GM21381 (cell line): ENCODE results near the gene COL21A1.

ENCODE experiments used
- ATAC-seq: cut with Tn5 transposase; IDR thresholded peaks from one replicate; pipeline ENCODE4 v1.9.1; 2021; ENCODE audit warnings: mild to moderate bottlenecking, moderate library complexity; ENCODE audit not compliant: unreplicated experiment

COL21A1 gene

DNA sequence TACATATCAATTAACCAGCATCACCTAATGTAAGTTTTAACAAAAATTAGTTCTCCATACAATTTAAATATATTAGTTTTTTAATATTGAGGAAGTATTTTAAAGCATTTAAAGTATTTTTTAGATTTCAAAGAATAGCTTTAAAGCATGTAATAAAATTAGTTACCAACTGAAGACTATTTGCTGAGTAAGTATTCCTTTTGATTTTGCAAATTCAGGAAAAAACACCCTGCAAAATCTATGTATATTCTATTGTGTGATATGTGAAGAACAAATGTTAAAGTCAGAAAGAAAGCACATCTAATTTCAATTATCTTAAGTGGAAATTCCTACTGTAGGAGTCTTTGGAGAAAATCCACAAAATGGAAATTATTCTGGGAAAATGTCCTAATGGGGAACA is 107.3 kb downstream of the COL21A1 start:
- ATAC-seq: no peak

DNA sequence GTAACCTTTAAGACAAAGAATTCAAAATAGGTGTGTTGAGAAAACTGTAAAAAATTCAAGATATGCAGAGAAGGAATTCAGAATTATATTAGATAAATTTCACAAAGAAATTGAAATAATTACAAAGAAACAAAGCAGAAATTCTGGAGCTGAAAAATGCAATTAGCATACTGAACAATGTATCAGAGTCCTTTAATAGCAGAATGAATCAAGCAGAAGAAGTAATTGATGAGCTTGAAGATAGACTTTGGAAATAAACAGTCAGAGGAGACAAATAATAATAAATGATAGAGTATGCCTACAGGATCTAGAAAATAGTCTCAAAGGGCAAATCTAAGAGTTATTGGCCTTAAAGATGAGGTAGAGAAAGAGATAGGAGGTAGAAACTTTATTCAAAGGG is 131.7 kb downstream of the COL21A1 start:
- no peak for ATAC-seq

DNA sequence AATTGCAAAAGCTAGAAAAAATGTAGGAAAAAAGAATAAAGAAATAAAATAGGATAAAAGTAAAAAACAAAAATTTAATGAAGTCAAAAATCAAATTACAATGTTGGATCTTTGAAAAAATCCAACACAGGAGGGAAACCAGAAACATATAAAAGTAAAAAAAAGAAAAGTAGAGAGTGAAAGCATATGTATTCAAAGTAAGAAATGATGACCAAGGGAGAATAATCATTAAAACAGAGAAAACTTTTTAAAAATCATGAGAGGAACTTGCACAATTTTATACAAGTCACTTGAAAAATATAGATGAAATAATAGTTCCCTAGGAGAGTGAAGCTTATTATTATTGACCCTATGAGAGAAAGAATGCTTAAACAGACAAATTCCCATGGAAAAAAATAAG is 138.2 kb downstream of the COL21A1 start:
- no peak for ATAC-seq

DNA sequence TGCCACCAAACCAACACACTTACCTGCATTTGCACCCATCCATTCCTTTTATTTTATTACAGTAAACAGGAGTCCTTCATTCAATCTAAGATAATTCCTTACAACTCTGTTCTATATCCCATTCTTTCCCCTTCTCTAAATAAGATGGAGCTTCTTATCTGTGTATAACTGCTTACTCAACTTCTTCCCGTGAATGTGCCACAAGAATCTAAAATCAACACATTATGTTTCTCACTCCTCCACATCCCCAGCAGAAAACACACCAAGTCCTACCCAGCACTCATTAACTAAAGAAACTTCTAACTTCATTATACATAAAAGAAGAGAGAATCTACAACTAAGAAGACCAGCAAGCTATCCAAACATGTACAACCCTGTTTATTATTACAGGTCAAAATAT is 141.1 kb downstream of the COL21A1 start:
- no peak for ATAC-seq

DNA sequence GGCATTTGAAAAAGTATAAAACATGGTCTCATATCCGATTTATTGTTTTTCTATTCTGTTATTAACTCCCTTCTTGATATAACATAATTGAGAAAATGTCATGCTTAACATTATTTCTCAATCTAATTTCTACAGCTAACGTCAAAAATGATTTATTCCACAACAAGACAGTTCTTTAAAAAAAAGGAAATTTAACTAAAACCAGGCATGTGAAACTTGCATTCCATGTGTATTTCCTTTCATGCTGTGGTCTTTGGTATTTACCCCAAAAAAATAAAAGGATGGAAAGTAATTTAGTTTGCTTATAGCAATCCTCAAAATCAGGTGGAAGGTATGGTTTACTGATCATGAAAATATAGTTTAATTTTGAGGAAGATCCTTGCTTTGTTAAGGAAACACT is 142.8 kb downstream of the COL21A1 start:
- no peak for ATAC-seq

DNA sequence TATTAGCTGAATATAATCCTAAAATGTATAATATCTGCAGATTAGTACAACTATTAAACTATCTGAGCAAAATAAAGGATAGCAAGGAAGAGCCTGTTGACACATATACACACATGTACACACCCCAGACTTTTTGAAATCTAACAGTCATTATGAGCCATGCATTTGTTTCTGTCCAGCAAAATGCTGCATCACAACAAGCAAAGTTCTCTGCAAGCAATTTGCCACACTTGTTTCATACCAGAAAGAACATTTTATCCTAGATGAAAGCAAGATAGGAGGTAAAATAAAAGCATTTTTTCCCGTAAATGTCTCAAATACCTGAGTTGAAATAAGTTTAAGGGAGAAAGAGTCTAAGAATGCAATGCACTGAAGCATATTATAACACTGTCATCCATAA is 145.2 kb downstream of the COL21A1 start:
- ATAC-seq: no peak

DNA sequence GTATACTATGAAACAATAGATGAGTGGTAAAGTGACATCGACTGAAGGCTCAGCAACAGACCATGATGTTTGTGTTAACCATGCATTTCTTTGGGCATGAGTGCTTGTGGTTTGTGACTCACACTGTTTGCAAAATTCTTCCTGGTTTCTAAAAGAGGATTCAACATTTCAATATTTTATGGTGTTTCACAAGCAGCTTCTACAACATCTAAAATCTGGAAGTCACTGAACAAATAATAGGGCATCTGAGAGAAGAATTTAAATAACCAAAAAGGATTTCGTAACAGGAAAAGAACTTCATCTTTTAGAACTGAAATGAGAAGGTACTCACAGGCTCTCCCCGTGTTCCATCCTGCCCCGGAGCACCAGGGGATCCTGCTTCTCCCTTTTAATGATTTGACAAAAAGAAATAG is 146.2 kb downstream of the COL21A1 start:
- no peak for ATAC-seq

DNA sequence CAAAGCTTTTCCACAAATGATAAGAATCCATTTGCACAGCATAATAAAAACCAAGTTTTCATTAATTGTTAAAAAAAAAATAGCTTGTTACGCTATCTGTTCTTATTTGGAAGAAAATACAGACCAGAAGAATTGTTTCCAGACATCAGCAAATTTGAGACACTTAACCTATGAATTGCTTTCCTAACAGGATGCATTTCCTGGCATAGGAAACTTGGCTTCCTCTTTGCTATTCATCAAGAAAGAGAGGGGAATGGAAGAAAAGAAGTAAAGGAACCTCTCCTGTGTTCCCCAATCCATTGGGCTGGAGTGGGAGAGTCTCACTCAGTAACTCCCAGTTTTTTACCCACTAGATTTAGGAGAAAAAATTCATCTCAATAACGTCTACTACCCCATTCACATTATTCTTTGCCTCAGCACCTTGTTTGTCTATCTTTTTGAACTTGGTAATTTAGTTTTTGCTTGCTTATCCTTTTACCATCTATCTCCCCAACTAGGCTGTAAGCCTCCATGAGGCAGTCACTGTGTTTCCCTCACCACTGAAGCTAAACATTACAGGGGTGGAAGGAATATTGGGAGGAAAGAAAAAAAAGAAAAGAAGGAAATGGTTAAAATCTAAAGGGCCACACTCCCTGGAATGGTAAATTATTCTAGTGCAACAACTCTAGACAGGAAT is 150.3 kb downstream of the COL21A1 start:
- no peak for ATAC-seq

DNA sequence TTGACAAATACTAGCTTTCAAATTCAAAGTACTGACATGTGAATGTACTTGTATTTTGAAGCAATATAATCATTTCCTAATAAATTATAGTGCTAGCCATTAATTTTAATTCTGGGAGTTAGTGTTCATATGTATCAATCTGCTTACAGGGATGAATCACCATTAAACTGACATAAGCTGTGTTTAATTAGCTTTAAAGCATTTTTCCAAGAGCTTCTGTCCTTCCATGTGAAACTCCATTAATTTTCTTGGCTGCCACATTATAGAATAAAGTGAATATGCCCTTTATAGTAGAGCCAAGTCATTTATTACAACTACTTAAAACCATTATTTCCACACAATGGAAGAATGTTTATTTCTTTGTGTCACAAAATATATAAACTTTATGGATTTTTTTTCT is 150.8 kb downstream of the COL21A1 start:
- ATAC-seq: no peak

DNA sequence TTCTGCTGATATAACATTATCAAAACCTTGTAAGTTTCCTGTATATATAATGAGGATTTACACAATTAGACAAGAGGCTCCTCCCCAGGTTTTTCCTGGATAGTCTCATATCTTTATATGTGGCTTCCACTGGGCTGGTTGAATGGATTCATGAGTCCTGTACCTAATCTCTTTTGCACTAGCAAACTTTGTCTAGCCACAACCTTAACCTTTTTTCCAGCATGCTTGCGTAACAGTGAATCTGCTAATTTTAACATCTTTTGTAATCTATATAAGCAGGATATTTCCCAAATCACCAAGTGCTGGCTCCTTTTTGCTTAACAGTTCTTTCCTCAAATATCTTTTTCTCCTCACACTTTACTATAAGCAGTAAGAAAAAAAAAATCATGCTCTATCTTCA is 153.6 kb downstream of the COL21A1 start:
- ATAC-seq: no peak

DNA sequence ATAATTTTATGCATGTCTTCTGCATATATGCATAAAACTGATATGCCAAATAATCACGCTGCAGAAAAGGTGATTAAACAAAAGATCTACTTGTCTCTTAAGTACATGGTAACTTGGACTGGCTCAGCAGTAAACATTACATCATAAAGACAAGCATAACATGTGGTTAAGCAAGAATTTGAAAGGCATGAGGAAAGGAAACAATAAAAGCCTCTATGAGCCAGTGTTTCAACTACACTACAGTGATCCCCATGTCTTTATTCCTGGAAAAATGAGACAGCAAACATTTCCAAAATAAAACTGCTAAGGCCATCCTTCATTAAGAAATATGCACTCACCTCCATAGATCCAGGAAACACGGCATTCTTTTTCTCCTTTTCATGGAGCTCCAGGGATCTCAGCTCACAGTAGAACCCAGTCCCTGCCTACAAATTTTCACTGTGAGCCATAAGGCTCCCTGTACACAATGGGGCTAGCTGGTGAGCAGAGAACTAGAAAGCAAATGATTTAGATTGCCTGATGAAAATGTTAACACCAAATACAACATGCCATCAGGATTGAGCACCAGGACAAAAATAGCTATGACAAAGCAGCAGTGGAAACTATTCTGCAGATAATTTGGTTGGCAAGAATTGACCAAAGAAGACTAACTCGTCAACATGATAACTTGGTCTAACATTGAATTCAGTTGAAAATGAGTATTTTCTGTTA is 156.1 kb downstream of the COL21A1 start:
- ATAC-seq: no peak

DNA sequence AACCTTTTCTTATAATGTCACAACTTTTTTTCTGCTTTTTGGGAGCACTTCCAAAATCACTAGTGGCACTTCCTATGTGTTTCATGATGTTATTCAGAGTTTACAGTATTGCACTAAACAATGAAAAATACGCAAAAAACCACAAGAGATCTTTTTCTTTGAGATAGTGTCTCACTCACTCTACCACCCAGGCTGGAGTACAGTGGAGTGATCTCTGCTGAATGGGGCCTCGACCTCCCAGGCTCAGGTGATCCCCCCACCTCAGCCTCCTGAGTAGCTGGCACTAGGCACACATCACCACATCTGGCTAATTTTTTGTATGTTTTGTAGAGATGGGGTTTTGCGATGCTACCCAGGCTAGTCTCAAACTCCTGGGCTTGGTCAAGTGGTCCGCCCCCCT is 158.7 kb downstream of the COL21A1 start:
- ATAC-seq: no peak

DNA sequence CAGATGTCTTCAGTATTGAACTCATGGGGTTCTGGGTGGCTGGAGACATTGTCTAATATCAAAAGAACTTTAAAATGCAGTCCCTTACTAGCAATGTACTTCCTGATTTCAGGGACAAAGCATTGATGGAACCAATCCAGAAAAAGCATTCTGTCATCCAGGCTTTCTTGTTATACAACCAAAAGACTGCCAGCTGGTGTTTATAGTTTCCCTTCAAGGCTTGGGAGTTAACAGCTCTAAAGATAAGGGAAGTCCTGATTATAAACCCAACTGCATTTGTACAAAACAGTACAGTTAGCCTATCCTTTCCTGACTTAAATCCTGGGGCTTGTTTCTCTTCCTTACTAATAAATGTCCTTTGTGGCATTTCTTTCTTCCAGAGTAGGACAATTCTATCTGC is 160.0 kb downstream of the COL21A1 start:
- no peak for ATAC-seq

DNA sequence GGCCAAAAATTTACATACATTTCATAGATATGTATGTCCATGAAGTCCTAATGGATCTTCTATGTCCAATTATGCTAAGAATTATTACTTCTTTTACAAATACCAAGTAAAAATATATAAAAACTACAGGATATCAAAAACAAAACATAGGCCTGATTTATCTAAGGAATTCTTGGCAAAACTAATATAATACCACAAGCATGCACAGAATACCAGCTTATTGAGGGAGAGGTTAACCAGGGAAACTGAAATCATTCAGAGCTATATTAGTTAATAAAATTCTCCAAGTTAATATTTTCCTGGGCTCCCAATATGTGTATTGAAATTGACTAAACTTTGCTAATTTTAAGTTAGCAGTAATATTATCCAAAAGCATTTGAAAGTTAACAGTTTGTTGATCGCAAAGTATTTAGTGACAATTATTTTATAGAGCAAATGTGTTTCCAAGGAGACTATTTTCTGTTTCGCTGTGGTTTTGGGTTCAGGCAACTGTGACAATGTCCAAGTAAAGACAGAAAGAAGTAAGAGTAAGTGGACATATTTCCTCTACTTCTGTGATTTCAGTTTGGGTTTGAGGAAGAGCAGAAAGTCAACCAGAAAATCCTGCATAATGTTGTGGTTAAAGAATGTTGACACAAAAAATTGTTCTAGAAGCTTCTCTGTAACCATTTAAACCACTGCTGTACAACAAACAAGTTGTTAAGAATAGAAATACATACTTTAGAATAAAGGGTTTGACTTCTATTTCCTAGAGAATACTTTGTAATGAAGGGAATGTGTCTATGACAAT is 167.4 kb downstream of the COL21A1 start:
- no peak for ATAC-seq

DNA sequence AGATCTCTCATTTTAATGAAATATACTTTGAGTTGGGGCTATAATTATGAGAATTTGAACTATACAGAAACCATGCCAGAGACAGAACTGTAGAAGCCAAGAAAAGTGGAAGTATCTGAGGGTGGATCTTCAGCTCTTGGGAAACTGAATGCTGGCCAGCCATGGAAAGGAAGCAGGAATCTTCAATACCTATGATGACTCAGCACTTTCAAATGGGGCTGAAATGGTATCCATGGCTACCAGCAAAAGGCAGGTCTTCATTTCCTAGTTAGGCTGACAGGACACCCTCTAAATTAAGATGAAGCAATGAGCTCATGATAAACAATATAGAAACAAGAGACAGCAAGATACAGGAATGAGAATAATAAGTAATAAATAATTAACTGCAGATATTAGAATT is 171.3 kb downstream of the COL21A1 start:
- ATAC-seq: no peak

DNA sequence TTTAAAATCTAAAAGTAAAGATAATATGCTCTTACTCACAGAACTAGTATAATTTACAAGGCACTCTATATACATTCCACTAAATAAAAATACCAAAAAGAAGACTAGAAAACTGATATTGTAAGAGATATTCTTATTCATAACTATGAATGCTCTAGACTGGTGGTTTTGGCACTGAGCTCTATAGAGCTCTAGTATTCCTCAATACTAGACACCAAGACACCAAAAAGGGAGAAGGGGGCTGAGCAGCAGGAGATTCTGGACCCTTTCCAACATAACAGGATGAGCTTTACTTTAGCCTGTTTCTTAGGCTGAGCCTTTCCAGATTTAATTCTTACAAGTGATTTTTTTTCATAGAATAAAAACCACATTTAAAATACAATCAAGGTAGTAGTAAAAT is 173.6 kb downstream of the COL21A1 start:
- no peak for ATAC-seq

DNA sequence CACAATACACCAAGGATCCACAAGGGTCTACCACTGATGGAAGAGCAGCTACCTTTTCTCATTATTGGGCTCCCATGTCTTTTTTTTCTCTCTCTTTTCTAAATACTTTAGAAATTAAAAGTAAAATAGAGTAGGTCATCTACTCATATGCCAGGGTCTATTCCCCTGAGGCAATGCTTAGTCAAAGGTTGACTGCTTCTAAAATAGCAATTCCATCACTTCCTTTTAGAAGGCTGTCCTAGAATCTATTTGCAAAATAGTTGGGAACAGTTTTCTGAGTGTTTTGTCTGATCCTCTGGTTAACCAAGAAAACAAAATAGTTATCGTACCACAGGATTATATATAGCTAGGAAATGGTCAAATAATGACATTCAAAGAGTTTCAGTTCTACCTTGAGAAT is 174.1 kb downstream of the COL21A1 start:
- ATAC-seq: no peak

DNA sequence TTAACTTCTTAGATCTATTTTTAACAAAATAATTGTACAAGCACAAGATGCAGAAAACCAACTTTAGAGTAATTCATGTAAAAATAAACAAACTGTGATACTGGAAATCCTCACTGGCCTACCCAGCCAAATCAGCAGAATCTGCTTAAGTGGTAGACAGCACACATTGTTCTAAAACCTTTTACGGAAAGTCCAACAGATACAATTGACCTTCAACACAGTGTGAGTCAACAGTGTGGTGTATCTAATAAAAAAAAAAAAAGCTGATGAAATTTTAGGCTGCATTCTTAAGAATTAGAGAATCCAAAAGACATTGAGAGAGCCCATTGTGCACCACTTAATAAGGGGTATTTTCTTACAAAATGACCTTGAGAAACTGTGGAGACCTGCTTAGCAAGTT is 174.5 kb downstream of the COL21A1 start:
- ATAC-seq: no peak

DNA sequence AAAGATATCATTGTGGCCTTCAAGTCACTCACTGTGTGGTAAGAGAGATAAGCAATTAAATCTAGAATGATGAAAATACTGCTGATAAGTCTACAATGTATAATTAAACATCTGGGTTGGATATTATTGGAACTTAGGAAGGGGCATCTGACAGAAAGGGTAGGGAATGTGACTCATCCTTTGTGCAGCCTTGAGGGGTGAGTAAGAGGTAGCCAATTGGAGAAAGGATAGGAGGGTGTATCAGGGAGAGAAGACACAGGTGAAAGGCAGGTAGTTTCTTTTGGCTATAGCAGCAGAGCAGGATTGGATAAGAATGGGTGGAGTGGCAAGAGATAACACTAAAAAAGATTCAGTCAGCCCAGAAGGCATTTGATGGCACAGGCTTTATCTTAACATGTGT is 182.0 kb downstream of the COL21A1 start:
- ATAC-seq: no peak

DNA sequence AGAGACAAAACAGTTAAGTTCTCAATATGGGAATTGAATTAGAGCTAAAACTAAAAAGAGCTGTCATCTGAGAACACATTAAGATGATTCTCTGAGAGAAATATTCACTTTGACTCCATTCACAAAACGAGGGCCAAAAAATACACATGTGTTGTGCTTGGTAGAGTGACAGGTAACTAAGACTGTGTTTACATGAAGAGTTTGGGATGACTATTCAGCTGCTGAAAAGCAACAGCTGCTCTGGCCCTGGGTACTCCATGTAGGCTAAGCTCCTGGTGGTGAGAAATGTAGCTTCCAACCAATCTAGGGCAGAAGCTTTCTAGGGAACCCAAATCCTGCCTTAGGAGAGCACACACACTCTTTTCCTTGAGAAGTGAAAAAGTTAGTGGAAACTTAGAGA is 184.5 kb downstream of the COL21A1 start:
- no peak for ATAC-seq

DNA sequence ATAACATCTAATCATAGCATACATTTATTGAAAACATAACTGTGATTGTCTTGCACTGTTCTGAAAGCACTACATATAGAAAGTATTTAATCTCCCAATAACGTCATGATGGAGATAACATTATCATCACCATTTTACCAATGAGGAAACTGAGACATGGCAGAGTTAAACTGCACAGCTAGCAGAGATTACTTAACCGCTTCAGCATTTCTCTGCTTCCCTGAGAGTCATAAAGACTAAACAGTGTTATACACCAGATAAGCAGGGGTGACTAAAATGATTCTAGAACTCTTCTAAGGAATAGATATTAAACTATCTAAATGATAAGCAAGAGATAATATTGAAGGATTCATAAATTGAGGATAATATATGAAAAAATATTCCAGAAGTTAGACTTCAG is 188.7 kb downstream of the COL21A1 start:
- ATAC-seq: no peak

DNA sequence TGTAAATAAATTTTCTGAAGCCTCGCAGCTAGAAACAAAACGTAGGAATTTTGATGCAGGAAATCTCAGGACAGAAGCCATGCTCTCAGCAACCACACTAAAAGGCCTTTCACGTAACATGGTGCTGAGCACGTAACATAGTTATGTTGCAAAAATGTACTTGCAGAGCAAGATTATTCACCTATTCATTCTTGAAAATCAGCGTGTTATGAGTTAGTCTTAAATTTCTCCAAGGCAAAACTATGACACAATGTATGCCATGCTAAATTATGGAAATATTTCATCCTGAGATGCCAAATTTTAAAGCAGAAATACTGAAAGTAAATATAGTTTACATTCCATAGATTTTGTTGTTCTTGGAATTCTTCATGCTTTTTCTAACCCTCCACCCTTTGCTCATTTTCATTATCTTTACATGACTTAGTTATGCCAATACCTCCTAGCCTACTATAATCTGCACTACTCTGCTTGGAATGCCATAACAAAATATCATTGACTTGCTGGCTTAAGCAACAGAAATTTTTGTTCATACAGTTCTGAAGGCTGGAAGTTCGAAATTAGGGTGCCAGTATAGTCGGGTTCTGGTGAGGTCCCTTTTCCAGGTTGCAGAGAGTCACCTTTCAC is 192.2 kb downstream of the COL21A1 start:
- ATAC-seq: no peak
